ENCODE results near the gene PPARG.

- no peak for TF ChIP-seq POLR2A (IDR thresholded peaks at IDR 0.05)
- TF ChIP-seq CTCF (IDR thresholded peaks at IDR 0.05) = no peak
- no peak for TF ChIP-seq EP300 (IDR thresholded peaks at IDR 0.05)
Observed at GRCh38 chr3:12300137-12300536, 11.3 kb downstream of the PPARG start.
